ENCODE measurements around the gene ALKBH5. TPM values are rescaled to one million over a fixed set of nuclear protein-coding genes. Genes with fewer than 3 reads are reported as not detected.

Gene ALKBH5
- total and polyA plus RNA-seq, 5 donors from 2014 or later: 102 to 123 (median 118) TPM

DNA sequence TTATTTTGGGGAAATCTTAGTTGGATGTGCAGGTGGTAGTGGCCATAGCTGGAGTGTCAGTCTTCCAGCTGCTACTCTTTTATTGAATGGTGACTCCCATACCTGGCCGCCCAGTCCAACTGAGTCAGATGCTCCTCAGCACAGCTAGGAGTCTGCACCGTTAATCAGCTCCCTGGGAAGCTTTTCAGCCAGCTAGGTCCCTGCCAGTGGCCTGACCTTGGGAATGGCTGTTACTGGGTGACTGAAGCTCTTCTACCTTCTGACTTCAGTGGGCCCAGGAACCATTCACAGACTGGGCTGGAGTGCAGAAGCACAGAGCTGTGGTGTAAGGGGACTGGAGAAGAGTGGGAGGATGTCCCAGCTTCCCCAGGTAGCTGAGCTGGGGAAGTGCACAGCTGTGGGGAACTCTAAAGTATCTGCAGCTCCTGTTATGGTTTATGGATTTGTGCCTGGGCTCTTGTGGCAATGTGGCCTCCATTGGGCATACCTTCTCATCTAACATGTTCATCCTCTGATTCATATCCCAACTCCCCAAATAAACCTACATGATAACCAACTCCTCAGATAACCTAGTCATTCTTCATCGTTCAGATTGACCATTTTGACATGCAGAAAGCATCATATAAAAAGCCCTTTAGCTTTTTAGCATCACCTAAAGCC is 14.0 kb downstream of the ALKBH5 start:
- Mint-ChIP-seq H3K36me3 (peaks cover 28% of the 10 kb centered on the region), H3K4me3 (no peak overlapping the region)
- no peak for ATAC-seq (ENCODE audit: low read depth in 2 of 2)

DNA sequence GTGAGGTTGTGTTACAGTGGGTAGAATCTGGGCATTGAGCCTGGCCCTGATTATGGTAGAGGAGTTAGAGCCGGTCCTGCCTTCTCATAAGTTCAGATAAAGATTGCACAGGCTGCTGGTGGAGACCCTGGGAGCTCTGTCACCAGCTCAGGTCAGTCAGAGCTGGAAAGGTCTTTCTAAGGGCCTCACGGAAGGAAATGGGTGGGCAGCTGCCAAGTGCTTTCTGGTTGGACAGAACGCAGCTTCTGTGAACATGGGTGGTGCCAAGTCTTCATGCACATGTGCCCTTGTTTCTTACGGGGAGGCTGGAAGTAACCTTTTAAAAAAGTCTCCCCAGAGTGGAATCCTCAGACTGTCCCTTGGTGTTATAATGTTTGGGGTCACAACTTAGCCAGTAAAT is 14.9 kb downstream of the ALKBH5 start:
- H3K27me3 ChIP-seq (ENCODE audit: control insufficient read depth, insufficient read depth, low read length): no peaks in the 10 kb centered on the region
- Mint-ChIP-seq H3K4me1 (peaks cover 5 to 81% (median 42%) of the 10 kb centered on the region in 4 donors), H3K4me3 (peak overlapping the region in 1 of 4 donors; percentile 76), H3K36me3 (peaks cover 31% of the 10 kb centered on the region), H3K9me3 (no peaks in the 10 kb centered on the region), H3K27me3 (no peaks in the 10 kb centered on the region), H3K27ac (peak overlapping the region in 2 of 3 donors; percentile 46 to 87)
- DNase-seq: no peak
- no peaks in the 10 kb centered on the region for H3K9me3 ChIP-seq (ENCODE audit: control insufficient read depth in 2 of 2, low read length in 2 of 2)
- no peak for ATAC-seq (ENCODE audit: low read depth in 2 of 2)
- peaks cover 12% of the 10 kb centered on the region for H3K4me1 ChIP-seq (ENCODE audit: control insufficient read depth, insufficient read depth, low read length, poor library complexity, severe bottlenecking)
- H3K36me3 ChIP-seq (ENCODE audit: control insufficient read depth, insufficient read depth, low read length): peaks cover 70% of the 10 kb centered on the region
- H3K4me3 ChIP-seq (ENCODE audit: low read depth, low read length): no peak overlapping the region
- no peak overlapping the region for H3K27ac ChIP-seq (ENCODE audit: insufficient read depth, low read length, poor library complexity, severe bottlenecking)

More for the DNA sequence above, 14.0 kb downstream of the ALKBH5 start:
- Histone ChIP-seq H3K27me3 (ENCODE audit: control insufficient read depth, insufficient read depth, low read length) (no peaks in the 10 kb centered on the region), H3K36me3 (ENCODE audit: control insufficient read depth, insufficient read depth, low read length) (peaks cover 63% of the 10 kb centered on the region), H3K4me3 (ENCODE audit: low read depth, low read length) (no peak overlapping the region), H3K27ac (ENCODE audit: insufficient read depth, low read length, poor library complexity, severe bottlenecking) (peak overlapping the region; percentile 15), H3K4me1 (ENCODE audit: control insufficient read depth, insufficient read depth, low read length, poor library complexity, severe bottlenecking) (peaks cover 14% of the 10 kb centered on the region), H3K9me3 (ENCODE audit: control insufficient read depth in 2 of 2, low read length in 2 of 2) (no peaks in the 10 kb centered on the region)
- DNase-seq: no peak
- Mint-ChIP-seq H3K27ac (peak overlapping the region in 2 of 3 donors; percentile 66 to 87), H3K4me1 (peaks cover 5 to 82% (median 41%) of the 10 kb centered on the region in 4 donors), H3K27me3 (no peaks in the 10 kb centered on the region), H3K9me3 (no peaks in the 10 kb centered on the region)

DNA sequence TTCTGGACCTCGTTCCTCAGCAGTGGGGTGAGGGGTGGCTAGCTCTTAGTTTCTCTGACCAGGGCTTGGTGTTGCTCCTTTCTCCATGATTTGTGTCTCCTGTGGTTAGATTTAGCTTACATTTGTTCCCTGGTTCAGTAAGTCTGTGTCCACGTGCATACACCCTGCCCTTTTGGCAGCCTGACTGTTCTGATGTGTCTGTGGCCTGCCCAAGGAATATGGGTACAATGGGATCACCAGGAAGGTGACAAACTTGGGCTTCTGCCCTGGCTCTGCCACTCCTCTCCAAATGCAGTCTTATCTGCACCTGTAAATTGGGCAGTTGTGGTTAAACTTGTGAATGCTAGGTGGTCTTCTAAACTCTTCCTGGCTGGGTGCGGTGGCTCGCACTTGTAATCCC is 17.5 kb downstream of the ALKBH5 start:
- DNase-seq (no peak), ATAC-seq (ENCODE audit: low read depth in 2 of 2) (no peak)
- Histone ChIP-seq H3K9me3 (ENCODE audit: control insufficient read depth in 2 of 2, low read length in 2 of 2) (no peaks in the 10 kb centered on the region), H3K36me3 (ENCODE audit: control insufficient read depth, insufficient read depth, low read length) (peaks cover 69% of the 10 kb centered on the region), H3K4me1 (ENCODE audit: control insufficient read depth, insufficient read depth, low read length, poor library complexity, severe bottlenecking) (peaks cover 12% of the 10 kb centered on the region), H3K27ac (ENCODE audit: insufficient read depth, low read length, poor library complexity, severe bottlenecking) (no peak overlapping the region), H3K4me3 (ENCODE audit: low read depth, low read length) (no peak overlapping the region), H3K27me3 (ENCODE audit: control insufficient read depth, insufficient read depth, low read length) (no peaks in the 10 kb centered on the region)
- peak overlapping the region in 2 of 3 donors; percentile 31 to 52 for H3K27ac Mint-ChIP-seq
- peaks cover 24% of the 10 kb centered on the region for H3K36me3 Mint-ChIP-seq
- H3K9me3 Mint-ChIP-seq: no peaks in the 10 kb centered on the region
- peaks cover 5 to 64% (median 29%) of the 10 kb centered on the region in 4 donors for H3K4me1 Mint-ChIP-seq
- H3K27me3 Mint-ChIP-seq: no peaks in the 10 kb centered on the region
- peak overlapping the region in 1 of 4 donors; percentile 36 for H3K4me3 Mint-ChIP-seq

DNA sequence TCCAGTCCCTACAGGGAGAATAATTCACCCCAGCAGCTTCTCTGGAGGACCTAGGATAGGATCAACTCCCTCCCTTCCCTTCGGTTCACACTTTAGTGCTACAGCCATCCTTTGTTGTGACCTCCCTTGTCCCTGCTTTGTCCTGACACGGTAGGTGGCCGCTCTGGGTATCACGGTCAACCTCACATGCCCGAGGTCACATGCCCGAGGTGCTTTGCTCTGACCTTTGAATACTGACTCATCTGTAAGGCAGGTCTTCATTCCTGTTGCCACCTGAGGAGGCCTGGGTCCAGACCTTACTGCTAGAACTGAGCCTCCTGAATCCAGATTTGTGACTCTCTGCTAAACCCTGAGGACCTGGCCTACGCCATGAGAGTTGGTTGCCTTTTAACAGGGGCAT is 19.7 kb downstream of the ALKBH5 start:
- no peaks in the 10 kb centered on the region for H3K9me3 ChIP-seq (ENCODE audit: control insufficient read depth in 2 of 2, low read length in 2 of 2)
- Mint-ChIP-seq H3K27me3 (no peaks in the 10 kb centered on the region), H3K27ac (peak overlapping the region in 2 of 3 donors; percentile 68 to 85), H3K9me3 (no peaks in the 10 kb centered on the region), H3K4me1 (peaks cover 5 to 44% (median 21%) of the 10 kb centered on the region in 4 donors), H3K36me3 (peaks cover 28% of the 10 kb centered on the region), H3K4me3 (no peak overlapping the region)
- no peak overlapping the region for H3K27ac ChIP-seq (ENCODE audit: insufficient read depth, low read length, poor library complexity, severe bottlenecking)
- H3K4me3 ChIP-seq (ENCODE audit: low read depth, low read length): no peak overlapping the region
- peaks cover 68% of the 10 kb centered on the region for H3K36me3 ChIP-seq (ENCODE audit: control insufficient read depth, insufficient read depth, low read length)
- DNase-seq (no peak), ATAC-seq (ENCODE audit: low read depth in 2 of 2) (no peak)
- H3K4me1 ChIP-seq (ENCODE audit: control insufficient read depth, insufficient read depth, low read length, poor library complexity, severe bottlenecking): peaks cover 8% of the 10 kb centered on the region
- H3K27me3 ChIP-seq (ENCODE audit: control insufficient read depth, insufficient read depth, low read length): no peaks in the 10 kb centered on the region

DNA sequence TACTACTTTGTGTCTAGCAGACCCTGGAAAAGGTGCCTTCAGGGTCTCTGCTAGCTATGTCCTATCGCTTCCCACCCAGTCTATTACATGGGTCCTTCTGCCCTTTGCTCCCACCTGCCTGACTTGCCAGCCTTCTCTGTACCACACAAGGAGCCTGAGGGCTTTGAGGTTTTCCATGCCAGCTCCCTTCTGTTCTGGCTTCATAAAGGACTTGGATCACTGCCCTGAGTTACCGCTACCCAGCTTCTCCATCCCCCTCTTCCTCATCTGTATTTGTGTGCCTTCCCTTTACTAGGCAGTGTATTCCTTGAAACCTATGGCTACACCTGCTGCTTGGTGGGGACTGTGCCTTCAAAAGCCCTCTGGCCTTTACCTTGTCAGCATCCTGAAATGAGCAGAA is 22.2 kb downstream of the ALKBH5 start:
- no peak for DNase-seq
- Histone ChIP-seq H3K4me1 (ENCODE audit: control insufficient read depth, insufficient read depth, low read length, poor library complexity, severe bottlenecking) (no peaks in the 10 kb centered on the region), H3K4me3 (ENCODE audit: low read depth, low read length) (no peak overlapping the region), H3K27me3 (ENCODE audit: control insufficient read depth, insufficient read depth, low read length) (no peaks in the 10 kb centered on the region), H3K9me3 (ENCODE audit: control insufficient read depth in 2 of 2, low read length in 2 of 2) (no peaks in the 10 kb centered on the region), H3K27ac (ENCODE audit: insufficient read depth, low read length, poor library complexity, severe bottlenecking) (no peak overlapping the region), H3K36me3 (ENCODE audit: control insufficient read depth, insufficient read depth, low read length) (peaks cover 72% of the 10 kb centered on the region)
- Mint-ChIP-seq H3K9me3 (no peaks in the 10 kb centered on the region), H3K27ac (peak overlapping the region in 2 of 3 donors; percentile 56 to 76), H3K4me3 (peak overlapping the region in 1 of 4 donors; percentile 54), H3K36me3 (peaks cover 32% of the 10 kb centered on the region), H3K27me3 (no peaks in the 10 kb centered on the region), H3K4me1 (peaks cover 0 to 24% (median 9%) of the 10 kb centered on the region in 4 donors)
- ATAC-seq (ENCODE audit: low read depth in 2 of 2): no peak

DNA sequence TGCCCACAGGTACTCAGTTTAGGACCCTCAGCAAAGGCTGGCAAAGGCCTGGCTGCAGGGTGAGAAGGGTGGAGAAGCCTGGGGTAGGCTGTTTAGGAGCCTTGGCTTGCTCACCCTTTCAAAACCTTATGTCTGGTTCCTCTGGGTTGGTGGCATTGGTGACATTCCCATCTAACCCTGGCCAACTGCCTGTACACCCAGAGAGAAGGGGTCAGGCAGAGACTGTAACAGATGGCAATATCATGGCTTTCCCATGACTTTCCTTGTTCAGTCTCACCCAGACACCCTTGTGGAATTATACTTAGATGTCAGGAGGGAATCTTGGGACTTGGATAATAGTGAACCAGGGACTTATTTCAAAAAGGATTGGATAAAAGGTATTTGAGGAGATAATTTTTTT is 23.3 kb downstream of the ALKBH5 start:
- H3K9me3 Mint-ChIP-seq: no peaks in the 10 kb centered on the region
- no peak overlapping the region for H3K4me3 Mint-ChIP-seq
- Histone ChIP-seq H3K27ac (ENCODE audit: insufficient read depth, low read length, poor library complexity, severe bottlenecking) (no peak overlapping the region), H3K9me3 (ENCODE audit: control insufficient read depth in 2 of 2, low read length in 2 of 2) (no peaks in the 10 kb centered on the region), H3K4me1 (ENCODE audit: control insufficient read depth, insufficient read depth, low read length, poor library complexity, severe bottlenecking) (no peaks in the 10 kb centered on the region), H3K36me3 (ENCODE audit: control insufficient read depth, insufficient read depth, low read length) (peaks cover 73% of the 10 kb centered on the region), H3K27me3 (ENCODE audit: control insufficient read depth, insufficient read depth, low read length) (no peaks in the 10 kb centered on the region), H3K4me3 (ENCODE audit: low read depth, low read length) (no peak overlapping the region)
- DNase-seq (no peak), ATAC-seq (ENCODE audit: low read depth in 2 of 2) (no peak)
- H3K27ac Mint-ChIP-seq: no peak overlapping the region
- H3K36me3 Mint-ChIP-seq: peaks cover 32% of the 10 kb centered on the region
- no peaks in the 10 kb centered on the region for H3K27me3 Mint-ChIP-seq
- H3K4me1 Mint-ChIP-seq: peaks cover 0 to 16% (median 5%) of the 10 kb centered on the region in 4 donors

DNA sequence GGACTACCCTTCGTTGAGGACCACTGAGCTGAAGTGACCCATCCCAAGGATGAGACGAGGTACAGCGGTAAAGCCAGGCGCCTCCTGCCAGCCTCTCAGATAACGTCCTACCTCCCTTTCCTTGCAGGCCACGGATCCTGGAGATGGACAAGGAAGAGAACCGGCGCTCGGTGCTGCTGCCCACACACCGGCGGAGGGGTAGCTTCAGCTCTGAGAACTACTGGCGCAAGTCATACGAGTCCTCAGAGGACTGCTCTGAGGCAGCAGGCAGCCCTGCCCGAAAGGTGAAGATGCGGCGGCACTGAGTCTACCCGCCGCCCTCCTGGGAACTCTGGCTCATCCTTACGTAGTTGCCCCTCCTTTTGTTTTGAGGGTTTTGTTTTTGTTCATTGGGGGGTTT is 24.5 kb downstream of the ALKBH5 start:
- DNase-seq (no peak), ATAC-seq (ENCODE audit: low read depth in 2 of 2) (no peak)
- no peaks in the 10 kb centered on the region for H3K9me3 ChIP-seq (ENCODE audit: control insufficient read depth in 2 of 2, low read length in 2 of 2)
- H3K4me1 ChIP-seq (ENCODE audit: control insufficient read depth, insufficient read depth, low read length, poor library complexity, severe bottlenecking): no peaks in the 10 kb centered on the region
- H3K36me3 ChIP-seq (ENCODE audit: control insufficient read depth, insufficient read depth, low read length): peaks cover 72% of the 10 kb centered on the region
- H3K27ac ChIP-seq (ENCODE audit: insufficient read depth, low read length, poor library complexity, severe bottlenecking): no peak overlapping the region
- Mint-ChIP-seq H3K4me3 (no peak overlapping the region), H3K9me3 (no peaks in the 10 kb centered on the region), H3K27me3 (no peaks in the 10 kb centered on the region), H3K4me1 (peaks cover 0 to 13% (median 5%) of the 10 kb centered on the region in 4 donors), H3K27ac (no peak overlapping the region), H3K36me3 (peaks cover 28% of the 10 kb centered on the region)
- no peak overlapping the region for H3K4me3 ChIP-seq (ENCODE audit: low read depth, low read length)
- H3K27me3 ChIP-seq (ENCODE audit: control insufficient read depth, insufficient read depth, low read length): no peaks in the 10 kb centered on the region

All from CD4-positive, CD25-positive, alpha-beta regulatory T cell (primary cell).